Dendritic cell treated with granulocyte-macrophage colony-stimulating factor and Interleukin-4, amounts not matched to agents 40 ng/mL and 50 ng/mL, for 4 days (primary cell): ENCODE results near the gene SLC43A1.

Experiments used
- H3K27ac Mint-ChIP-seq: one replicate; pipeline ENCODE4 v1.8.0; 2022; ENCODE audit warnings: mild to moderate bottlenecking, mixed read lengths
- H3K27me3 Mint-ChIP-seq: one replicate; pipeline ENCODE4 v1.8.0; 2022; ENCODE audit warnings: mild to moderate bottlenecking, mixed read lengths
- H3K36me3 Mint-ChIP-seq: one replicate; pipeline ENCODE4 v1.8.0; 2022; ENCODE audit warnings: low read depth, mixed read lengths
- H3K4me1 Mint-ChIP-seq: one replicate; pipeline ENCODE4 v1.8.0; 2022; ENCODE audit warnings: low read depth, mixed read lengths
- H3K4me3 Mint-ChIP-seq: one replicate; pipeline ENCODE4 v1.8.0; 2022; ENCODE audit warnings: mild to moderate bottlenecking, moderate library complexity, mixed read lengths
- H3K9me3 Mint-ChIP-seq: one replicate; pipeline ENCODE4 v1.8.0; 2022; ENCODE audit warnings: mixed read lengths
- intact Hi-C: fragments of 100-400 bp; cut with micrococcal nuclease; formaldehyde crosslinking; loops from one replicate; pipeline ENCODE4 v1.15.0; 2022

SLC43A1 gene

DNA sequence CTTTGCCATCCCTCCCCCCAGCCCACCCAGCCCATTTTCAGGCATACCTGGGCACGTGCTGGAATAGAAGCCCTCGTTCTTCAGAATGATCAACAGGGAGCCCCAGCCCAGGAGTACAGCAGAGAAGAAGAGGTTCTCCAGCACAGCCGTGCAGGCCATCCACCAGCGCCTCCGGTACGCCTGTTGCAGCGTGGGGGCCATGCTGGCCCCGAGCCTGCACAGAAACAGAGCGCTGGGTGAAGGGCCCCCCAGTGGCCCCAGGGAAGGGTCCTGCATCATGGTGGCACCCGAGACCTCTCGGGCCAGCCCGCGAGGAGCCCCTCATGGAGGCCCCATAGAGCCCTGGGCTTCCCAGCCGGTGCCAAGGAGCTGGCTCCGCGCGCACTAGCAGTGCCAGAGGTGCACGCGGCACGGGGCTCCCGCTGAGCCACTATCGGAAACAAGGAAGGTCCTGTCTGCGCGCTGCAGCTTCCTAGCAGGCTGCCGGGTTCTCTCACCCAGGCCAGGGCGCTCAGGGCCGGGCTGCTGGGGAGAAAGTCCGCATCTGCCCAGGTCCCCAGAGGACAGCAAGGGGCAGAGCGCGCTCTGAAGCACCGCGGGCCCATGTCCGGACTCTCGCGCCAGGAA lies 1.5 kb downstream of the SLC43A1 start:
- intact Hi-C loops, result no loop called here
- no peak overlapping the region for H3K27ac Mint-ChIP-seq

DNA sequence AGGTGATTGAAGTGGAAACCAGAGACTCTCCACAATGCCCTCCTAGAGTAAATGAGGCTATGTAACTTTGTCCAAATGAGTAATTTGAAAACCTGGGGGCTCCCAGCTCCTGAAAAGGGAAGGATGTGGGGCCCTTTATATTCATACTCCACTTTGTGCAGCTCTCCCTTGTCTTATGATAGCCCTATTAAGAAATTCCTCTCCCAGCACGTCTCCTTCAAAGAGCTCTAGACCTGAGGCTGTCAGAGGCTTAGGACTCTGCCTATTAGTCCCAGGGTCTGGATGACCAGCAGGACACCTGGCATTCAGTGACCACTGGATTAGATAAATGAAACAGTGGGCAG lies 2.1 kb downstream of the SLC43A1 start:
- no peak overlapping the region for H3K4me3 Mint-ChIP-seq

More for the DNA sequence above, 1.5 kb downstream of the SLC43A1 start:
- Mint-ChIP-seq H3K9me3 (no peaks in the 10 kb centered on the region), H3K4me3 (peak overlapping the region; percentile 99), H3K27me3 (peaks cover 19% of the 10 kb centered on the region), H3K4me1 (peaks cover 35% of the 10 kb centered on the region), H3K36me3 (peaks cover 14% of the 10 kb centered on the region)

DNA sequence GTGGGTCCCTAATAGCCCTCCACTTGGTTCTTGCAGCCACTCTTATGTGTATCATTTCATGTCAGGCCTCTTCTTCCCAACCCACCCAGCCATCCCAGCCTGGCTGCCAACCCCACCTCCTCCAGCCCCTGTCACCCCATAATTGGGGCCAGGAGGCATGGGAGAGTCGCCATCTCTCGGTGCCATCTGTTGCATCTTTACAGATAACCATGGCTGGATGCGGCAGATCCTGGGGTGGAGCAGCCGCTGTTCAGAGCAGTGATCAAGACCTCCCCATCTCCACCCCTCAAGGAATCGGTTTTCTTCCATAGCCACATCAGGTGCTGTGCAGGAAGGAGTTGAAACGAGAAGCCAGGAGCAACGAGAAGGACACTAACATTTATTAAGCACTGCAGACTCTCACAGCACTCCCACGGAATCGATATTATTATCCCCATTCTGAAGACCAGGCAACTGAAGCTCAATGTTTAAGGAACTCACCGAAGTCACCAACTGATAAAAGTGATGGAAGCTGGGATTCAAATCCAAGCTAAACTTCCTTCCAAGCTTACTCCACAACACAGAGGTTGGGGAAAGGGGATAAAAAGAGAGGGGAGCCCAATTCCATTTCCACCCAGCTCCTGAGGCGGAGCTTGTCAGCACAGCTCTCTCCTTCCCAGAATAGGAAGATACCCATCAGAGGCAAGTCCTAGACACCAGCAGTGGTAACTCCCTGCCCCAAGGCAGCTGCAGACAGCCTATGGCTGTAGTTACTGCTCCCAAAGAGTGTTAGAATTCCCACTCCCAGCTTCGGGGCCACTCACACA lies 2.7 kb downstream of the SLC43A1 start:
- Mint-ChIP-seq H3K9me3 (no peaks in the 10 kb centered on the region), H3K4me1 (peaks cover 29% of the 10 kb centered on the region), H3K27ac (no peak overlapping the region), H3K27me3 (peaks cover 19% of the 10 kb centered on the region), H3K4me3 (no peak overlapping the region), H3K36me3 (peaks cover 14% of the 10 kb centered on the region)
- intact Hi-C loops, result no loop called here

More for the DNA sequence above, 2.1 kb downstream of the SLC43A1 start:
- intact Hi-C loops, result no loop called here
- Mint-ChIP-seq H3K9me3 (no peaks in the 10 kb centered on the region), H3K36me3 (peaks cover 14% of the 10 kb centered on the region), H3K4me1 (peaks cover 30% of the 10 kb centered on the region), H3K27me3 (peaks cover 19% of the 10 kb centered on the region), H3K27ac (no peak overlapping the region)

DNA sequence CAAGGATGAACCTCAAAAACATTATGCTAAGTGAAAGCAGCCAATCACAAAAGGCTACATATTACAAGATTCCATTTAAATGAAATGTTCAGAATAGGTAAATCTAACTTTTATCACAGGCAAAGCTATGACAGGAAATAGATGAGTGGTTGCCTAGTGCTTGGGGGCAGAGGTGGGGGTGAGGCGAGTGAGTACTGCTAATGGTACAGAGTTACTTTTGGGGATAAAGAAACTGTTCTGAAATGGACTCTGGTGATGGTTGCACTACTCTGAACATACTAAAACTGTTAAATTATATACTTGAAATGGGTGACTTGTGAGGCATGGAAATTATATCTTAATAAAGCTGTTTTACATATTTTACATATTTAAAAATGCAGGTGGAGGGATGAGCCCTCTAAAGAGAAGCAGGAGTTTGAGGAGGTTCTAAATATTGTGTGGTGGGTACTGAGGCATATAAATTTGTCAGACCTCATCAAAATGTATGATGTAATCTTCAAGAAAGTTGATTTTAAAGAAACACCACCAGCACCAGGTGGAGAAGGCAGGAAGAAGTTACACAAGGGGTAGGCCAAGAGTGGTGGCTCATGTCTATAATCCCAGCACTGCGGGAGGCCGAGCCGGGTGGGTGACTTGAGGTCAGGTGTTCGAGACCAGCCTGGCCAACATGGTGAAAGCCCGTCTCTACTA lies 3.6 kb downstream of the SLC43A1 start:
- peaks cover 19% of the 10 kb centered on the region for H3K27me3 Mint-ChIP-seq
- no peak overlapping the region for H3K4me3 Mint-ChIP-seq
- intact Hi-C loops, result no loop called here
- H3K36me3 Mint-ChIP-seq, result peaks cover 14% of the 10 kb centered on the region
- H3K4me1 Mint-ChIP-seq, result peaks cover 26% of the 10 kb centered on the region
- no peaks in the 10 kb centered on the region for H3K9me3 Mint-ChIP-seq
- no peak overlapping the region for H3K27ac Mint-ChIP-seq

DNA sequence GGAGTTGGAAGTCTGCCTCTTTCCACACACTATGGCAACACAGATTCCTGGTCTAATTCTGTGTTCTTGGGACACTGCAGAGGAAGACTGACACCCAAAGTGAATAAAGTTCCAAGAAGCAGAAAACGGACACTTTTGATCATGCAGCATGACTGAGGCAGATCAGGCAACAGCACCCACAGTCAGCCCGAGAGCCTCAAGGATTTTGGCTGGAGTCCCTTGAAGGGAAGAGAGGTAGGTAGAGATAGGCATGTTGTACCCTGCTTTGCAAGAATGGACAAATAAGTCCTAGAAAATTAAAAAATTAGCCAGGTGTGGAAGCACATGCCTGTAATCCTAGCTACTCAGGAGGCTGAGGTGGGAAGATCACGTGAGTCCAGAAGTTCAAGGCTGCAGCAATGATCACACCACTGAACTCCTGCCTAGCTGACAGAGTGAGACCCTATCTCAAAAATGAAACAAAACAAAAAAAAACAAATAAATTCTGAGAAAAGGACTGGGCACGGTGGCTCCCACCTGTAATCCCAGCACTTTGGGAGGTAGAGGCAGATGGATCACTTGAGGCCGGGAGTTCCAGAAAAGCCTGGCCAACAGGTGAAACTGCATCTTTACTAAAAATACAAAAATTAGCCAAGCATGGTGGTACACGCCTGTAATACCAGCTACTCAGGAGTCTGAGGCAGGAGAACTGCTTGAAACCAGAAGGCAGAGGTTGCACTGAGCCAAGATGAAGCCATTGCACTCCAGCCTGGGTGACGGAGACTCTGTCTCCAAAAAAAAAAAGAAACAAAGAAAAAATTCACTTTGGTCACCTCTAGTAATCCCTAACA lies 6.9 kb downstream of the SLC43A1 start:
- Mint-ChIP-seq H3K36me3 (no peaks in the 10 kb centered on the region), H3K9me3 (no peaks in the 10 kb centered on the region), H3K27ac (no peak overlapping the region), H3K4me1 (no peaks in the 10 kb centered on the region), H3K27me3 (peaks cover 1% of the 10 kb centered on the region), H3K4me3 (no peak overlapping the region)
- intact Hi-C loops, result no loop called here

DNA sequence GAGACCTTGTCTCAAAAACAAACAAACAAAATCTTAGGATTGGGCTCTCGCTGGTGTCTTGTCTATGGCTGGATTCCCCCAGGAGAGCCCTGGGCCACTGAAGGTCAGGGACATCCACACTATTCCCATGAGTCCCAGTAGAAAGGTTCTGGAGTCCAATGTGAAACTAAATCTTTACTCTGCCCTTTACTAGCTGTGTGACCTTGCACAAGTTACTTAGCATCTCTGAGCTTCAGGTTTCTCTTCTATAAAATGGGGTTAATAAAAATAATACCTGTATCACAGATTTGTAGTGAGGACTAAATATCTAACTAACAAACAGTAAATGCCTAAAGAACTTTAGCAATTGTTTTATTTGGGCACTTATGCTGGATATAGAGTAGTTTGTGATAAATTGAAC lies 9.0 kb downstream of the SLC43A1 start:
- Mint-ChIP-seq H3K4me3 (no peak overlapping the region), H3K4me1 (no peaks in the 10 kb centered on the region), H3K36me3 (no peaks in the 10 kb centered on the region), H3K27ac (no peak overlapping the region), H3K9me3 (no peaks in the 10 kb centered on the region), H3K27me3 (no peaks in the 10 kb centered on the region)
- intact Hi-C loops, result no loop called here

DNA sequence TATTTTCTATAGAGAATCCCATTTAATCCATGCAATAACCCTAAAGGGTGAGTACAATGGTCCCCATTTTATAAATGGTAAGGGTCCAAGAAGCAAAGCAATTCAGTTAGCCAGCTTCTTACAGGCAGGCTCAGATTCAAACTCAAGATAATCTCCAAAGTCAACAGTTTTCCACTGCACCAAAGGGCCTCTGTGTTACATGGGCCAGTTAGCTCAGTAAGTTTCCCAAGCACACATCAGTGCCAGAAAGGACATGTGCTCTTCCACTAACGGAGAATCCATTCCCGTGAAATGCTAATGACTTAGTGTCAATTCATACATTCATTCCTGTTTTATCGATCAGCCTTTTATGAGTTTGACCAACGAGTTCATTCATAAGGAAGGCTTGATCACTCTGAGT lies 11.0 kb downstream of the SLC43A1 start:
- no peaks in the 10 kb centered on the region for H3K27me3 Mint-ChIP-seq
- peaks cover 4% of the 10 kb centered on the region for H3K36me3 Mint-ChIP-seq
- intact Hi-C loops, result no loop called here
- no peaks in the 10 kb centered on the region for H3K9me3 Mint-ChIP-seq
- H3K27ac Mint-ChIP-seq, result no peak overlapping the region
- H3K4me3 Mint-ChIP-seq, result no peak overlapping the region
- H3K4me1 Mint-ChIP-seq, result peaks cover 9% of the 10 kb centered on the region

DNA sequence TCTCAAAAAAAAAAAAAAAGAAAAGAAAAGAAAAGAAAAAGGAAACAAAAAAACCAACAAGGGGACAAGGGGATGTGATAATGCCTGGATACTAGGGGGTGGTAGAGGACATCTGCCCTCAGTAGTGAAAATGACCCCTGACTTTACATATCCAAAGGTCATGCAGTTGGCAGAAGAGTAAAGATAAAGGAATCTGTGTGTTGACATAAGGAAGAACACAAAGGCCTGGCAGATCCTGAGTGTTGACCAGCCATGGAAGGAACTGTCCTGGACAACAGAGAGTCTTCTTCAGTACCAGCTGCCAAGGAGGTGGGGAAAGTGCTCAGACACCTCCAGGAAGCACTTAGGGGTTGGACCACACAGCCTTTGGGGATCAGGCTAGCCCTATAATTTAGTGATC lies 12.6 kb downstream of the SLC43A1 start:
- no peaks in the 10 kb centered on the region for H3K9me3 Mint-ChIP-seq
- no peak overlapping the region for H3K27ac Mint-ChIP-seq
- peaks cover 9% of the 10 kb centered on the region for H3K4me1 Mint-ChIP-seq
- intact Hi-C loops, result no loop called here
- H3K4me3 Mint-ChIP-seq, result no peak overlapping the region
- H3K36me3 Mint-ChIP-seq, result peaks cover 4% of the 10 kb centered on the region
- no peaks in the 10 kb centered on the region for H3K27me3 Mint-ChIP-seq

DNA sequence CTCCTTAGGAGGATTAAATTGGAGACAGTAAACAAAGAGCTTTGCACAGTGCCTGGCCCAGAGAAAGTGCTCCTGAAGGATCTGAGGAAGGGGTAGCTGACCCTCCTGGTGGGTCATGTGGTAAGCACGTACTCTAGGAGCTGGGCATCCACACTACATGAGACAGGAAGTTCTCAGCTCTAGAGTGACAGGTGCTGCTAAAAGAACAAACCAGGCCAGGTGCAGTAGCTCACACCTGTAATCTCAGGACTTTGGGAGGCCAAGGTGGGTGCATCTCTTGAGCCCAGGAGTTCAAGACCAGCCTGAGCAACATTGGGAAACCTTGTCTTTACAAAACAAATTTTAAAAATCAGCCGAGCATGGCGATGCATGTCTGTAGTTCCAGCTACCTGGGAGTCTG lies 13.1 kb downstream of the SLC43A1 start:
- Mint-ChIP-seq H3K9me3 (no peaks in the 10 kb centered on the region), H3K4me1 (peaks cover 9% of the 10 kb centered on the region), H3K36me3 (peaks cover 4% of the 10 kb centered on the region), H3K27me3 (no peaks in the 10 kb centered on the region), H3K4me3 (no peak overlapping the region), H3K27ac (no peak overlapping the region)
- intact Hi-C loops, result no loop called here

DNA sequence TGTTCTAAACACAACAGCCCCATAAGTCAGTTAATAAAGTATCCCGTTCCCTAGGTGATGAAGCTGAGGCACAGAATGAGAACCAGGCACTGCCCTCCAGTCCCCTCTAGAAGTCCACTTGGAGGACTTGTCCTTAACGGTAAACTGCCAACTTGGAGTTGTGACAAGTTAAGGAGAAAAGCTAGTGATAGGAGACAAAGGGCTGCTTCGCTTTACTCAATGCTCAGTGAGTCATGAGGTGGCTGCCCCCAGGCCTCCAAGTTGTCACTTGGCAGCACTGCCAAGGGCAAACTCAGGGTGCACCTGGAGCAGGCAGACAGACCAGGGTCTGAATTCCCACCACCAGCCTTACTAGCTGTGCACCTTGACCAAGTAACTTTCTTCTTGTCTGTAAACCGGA lies 13.5 kb downstream of the SLC43A1 start:
- Mint-ChIP-seq H3K27me3 (no peaks in the 10 kb centered on the region), H3K27ac (no peak overlapping the region), H3K36me3 (peaks cover 4% of the 10 kb centered on the region), H3K4me3 (no peak overlapping the region), H3K4me1 (peaks cover 9% of the 10 kb centered on the region), H3K9me3 (no peaks in the 10 kb centered on the region)
- intact Hi-C loops, result no loop called here

DNA sequence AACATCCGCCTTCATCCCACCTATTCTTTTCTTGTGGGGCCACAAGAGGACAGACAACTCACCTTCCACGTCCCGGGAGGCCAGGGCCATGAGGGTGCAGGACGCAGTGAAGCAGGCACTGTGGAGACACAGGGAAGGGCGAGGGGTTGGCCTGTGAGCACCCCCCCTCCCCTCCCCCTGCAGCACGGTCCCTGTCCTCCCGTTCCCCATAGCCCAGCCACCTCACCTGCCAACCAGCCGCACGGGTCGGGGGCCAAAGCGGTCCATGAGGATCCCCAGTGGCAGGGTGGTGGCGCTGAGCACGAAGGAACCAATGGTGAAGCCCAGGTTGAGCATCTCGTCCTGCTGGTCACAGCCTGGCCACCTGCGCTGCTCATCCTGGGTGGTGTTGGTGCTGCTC lies 14.6 kb downstream of the SLC43A1 start:
- Mint-ChIP-seq H3K9me3 (no peaks in the 10 kb centered on the region), H3K27me3 (no peaks in the 10 kb centered on the region), H3K36me3 (peaks cover 4% of the 10 kb centered on the region), H3K4me1 (peaks cover 9% of the 10 kb centered on the region), H3K27ac (no peak overlapping the region), H3K4me3 (no peak overlapping the region)
- intact Hi-C loops, result no loop called here

DNA sequence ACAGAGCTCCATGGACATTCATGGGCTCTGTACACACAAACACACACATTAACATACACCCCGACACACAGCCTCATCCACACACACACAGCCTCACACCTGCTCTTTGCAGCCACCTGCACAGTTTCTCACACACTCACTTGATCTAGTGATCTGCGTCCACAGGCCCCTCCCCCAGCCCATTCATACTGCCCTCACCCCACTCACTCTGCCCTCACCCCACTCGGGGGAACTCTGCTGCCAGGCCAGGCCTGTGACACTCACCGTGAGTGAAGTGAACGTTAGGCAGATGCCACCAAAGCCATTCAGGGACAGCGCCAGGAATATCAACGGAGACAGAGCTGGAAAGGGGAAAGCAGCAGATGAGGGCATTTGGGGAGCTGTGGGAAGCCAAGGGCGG lies 15.0 kb downstream of the SLC43A1 start:
- intact Hi-C loops, result no loop called here
- Mint-ChIP-seq H3K4me3 (no peak overlapping the region), H3K27ac (no peak overlapping the region), H3K27me3 (no peaks in the 10 kb centered on the region), H3K4me1 (peaks cover 9% of the 10 kb centered on the region), H3K36me3 (peaks cover 4% of the 10 kb centered on the region), H3K9me3 (no peaks in the 10 kb centered on the region)

DNA sequence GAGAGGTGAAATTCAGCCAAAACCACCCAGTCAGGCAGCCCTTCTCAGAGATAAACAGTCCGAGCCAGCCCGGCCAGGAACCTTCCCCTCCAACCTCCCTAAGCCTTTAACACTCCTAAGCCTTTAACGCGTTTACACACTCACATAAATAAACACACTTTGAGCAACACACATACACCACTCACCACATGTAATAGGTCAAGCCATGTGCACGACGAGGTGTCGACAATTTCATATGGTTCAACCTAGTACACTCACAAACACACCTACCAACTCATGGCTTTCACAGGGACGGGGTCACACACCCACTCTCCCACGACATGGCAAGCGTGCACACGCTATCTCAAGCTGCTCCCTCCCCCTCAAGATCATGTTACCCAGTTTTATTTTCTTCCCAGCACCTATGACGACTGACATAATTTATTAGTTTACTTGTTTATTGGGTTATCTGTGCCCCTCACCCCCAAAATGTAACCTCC lies 15.5 kb downstream of the SLC43A1 start:
- Mint-ChIP-seq H3K4me3 (peak overlapping the region; percentile 33), H3K4me1 (peaks cover 9% of the 10 kb centered on the region), H3K36me3 (peaks cover 4% of the 10 kb centered on the region), H3K9me3 (no peaks in the 10 kb centered on the region), H3K27ac (peak overlapping the region; percentile 26), H3K27me3 (no peaks in the 10 kb centered on the region)
- intact Hi-C loops, result no loop called here
